ENCODE measurements around the gene PRKCE. TPM values are rescaled to one million over a fixed set of nuclear protein-coding genes. Genes with fewer than 3 reads are reported as not detected.

The PRKCE gene
- total RNA-seq, 1 experiment from 2014 or later, result 10.3 TPM

DNA sequence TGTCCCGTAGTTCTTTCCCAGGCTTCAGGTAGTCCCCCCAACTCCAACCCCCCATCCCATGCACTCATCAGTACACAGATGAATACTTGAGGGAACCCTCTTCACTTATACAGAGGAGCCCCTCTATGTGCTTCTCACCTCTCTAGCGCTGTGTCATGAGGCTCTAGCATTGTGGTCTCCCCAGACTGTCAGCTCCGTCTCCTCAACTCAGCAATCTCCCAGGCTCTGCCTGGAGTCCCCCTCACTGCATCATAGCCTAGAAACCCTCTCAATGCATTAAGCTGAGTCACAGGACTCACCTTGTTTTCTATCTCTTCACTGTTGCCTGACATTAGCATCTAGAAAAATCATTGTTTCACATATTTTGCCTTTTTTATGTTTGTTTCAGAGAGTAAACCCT lies 20.2 kb upstream of the PRKCE start:
- no peak for DNase-seq (ENCODE audit: extremely low read depth, low read depth)

DNA sequence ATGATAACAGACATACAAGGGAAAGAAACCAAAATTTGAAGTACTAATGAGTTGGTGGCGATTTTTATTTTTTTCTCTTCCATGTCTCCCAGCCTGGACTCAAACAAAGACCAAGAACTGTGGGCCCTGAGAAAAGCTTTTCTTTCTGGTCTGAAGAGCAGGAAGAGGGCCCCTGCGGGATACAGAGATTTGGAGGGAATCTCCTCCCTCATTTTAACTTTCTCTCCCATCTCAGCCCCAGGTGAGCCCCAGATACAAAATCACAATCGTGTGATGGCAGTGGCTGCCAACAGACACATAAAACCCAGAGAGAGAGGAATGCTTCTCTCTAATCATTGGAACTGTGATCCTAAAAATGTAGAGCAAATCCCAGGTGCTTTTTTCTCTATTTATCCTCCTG lies 19.5 kb upstream of the PRKCE start:
- no peak for DNase-seq (ENCODE audit: extremely low read depth, low read depth)

DNA sequence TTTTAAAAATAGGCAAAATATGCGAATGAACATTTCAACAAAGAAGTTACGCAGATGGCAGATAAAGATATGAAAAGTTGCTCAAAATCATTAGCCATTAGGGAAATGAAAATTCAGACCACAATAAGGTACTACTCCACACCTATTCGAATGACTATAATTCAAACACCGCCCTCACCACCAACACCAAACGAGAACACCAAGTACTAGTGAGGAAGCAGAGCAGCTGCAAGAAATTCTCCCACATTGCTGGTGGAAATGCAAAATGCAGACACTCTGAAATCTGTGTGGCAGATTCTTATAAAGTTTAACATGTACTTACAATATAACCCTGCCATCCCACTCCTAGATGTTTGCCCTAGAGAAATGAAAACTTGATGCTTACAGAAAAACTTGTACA lies 17.3 kb upstream of the PRKCE start:
- no peak for DNase-seq (ENCODE audit: extremely low read depth, low read depth)

DNA sequence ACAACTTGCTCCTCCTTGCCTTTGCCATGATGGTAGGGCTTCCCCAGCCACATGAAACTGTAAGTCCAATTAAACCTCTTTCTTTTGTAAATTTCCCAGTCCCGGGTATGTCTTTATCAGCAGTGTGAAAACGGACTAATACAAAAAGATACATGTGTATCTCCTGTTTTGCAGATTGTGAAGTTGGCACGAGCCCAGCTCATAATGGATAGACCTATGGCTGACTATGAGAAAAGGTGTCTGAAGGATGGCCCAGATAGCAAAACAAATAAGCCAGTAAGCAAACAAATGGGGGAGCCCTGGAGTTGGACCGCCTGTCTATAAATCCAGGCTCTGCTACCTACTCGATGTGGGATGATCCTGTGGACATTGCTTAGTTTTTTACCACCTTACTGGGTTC lies 15.5 kb upstream of the PRKCE start:
- DNase-seq (ENCODE audit: extremely low read depth, low read depth), result no peak

DNA sequence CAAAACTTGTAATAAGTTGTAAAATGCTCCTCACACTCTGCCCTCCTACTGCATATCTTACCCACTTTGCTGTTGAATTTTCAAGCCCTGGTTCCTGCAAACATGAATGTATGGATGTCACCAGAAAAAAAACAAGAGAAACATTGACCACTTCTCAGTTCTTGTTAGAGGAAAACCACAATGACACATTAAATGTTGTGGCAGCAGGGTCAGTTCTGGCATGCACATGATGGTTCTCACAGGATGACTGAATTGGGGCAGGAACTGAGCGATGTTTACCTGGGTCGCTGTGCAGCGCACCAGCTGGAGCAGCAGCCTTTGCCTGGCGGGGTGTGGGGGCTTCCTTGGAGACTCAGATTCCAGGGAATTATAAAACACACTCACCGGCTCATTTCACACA lies 14.0 kb upstream of the PRKCE start:
- no peak for DNase-seq (ENCODE audit: extremely low read depth, low read depth)

DNA sequence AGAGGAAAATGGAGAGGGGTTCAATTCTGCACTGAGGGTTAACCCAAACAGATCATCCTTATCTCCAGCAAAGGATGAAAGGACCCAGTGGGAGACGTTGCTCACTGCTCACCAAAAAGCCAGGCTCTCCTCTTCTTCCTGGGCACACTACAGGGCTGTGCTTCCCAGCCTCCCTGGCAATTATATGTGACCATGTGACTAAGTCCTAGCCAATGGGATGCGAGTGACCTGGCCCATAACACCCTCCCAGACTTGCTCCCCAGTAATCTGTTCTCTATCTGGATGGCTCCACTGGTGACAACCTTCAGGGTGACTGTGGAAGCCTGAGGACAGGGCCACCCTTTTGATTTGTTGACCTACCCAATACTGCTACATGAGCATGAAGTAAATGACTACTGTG lies 10.9 kb upstream of the PRKCE start:
- no peak for DNase-seq (ENCODE audit: extremely low read depth, low read depth)

DNA sequence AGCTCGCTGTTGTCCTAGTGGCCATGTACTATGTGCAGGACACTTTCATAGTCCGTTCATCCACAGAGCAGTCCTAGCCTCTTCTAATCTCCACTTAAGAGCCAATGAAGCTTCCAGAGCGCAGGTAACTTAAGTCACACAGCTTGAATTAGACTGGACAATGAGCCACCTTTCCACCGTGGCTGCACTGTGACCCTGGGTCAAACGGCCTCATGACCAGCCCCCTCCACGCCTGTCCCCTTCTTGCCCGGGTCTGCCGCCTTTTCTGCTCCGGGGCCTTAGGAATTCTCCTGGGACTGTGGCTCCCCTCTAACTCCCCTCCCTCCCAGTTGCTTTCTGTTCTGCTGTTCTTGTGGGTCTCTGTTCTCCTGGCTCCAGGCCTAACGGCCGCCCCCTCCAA lies 8.4 kb upstream of the PRKCE start:
- no peak for DNase-seq (ENCODE audit: extremely low read depth, low read depth)

DNA sequence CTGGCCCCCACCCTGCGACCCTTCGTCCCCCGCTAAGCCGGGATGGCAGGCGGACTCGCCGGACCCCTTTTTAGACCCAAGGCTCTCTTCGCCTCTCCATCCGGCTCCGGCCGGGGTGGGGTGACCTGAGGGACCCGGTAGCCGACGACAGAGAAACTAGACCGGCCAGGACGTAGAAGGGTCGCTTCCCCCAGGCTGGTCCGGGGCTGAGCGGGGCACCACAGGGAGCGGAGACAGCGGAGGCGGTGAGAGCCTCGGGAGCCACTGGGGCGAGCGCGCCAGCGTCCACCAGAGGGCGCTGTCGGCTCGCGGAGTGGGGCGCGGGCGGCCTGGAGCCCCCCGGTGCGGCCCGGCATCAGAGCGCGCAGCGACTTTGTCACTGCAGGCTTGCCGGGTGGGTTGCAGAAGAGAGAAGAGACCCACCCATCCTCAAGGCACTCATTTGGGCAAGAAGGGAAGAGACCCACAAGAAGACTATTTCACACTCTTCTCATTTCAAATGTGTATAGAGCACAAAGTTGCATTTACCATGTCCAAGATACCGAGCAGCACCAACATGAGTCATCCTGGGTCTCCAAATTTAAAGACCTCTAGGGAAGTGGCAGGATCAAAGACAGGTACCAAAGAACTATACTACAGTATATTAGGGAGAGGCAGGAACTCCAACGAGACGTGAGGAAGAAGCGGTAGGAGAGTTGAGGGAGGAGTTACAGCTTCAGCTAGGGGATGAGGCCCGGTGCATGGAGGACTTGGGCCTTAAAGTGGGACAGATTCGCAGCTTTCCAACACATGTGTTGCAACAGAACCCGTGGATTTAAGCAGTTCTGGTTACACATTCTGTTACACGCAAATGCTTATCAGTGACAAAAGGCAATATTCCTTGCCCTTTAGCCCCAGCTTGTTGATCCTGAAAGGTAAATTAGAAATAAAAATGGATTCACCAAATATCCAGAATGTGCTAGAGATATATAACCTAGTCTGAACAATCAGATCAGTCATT lies 7.6 kb upstream of the PRKCE start:
- peak; percentile 57 for DNase-seq (ENCODE audit: extremely low read depth, low read depth)

DNA sequence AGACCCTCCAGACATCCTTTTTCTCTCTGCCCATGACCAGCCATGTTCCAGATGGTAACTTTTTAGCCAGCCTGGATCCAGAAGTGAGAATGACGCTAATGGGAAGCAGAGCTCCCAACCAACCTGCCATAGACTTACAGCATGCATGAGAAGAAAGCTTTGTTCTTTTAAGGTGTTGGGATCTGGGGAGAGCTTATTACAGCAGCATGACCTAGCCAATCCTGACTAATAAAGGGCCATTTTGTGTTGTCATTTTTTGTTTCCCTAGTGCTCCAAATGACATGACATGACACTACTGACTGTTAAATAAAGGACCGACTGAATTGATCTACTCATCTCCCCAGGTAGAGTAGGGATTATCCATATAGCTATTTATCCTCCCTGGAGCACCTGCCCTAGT lies 5.2 kb upstream of the PRKCE start:
- no peak for DNase-seq (ENCODE audit: extremely low read depth, low read depth)

DNA sequence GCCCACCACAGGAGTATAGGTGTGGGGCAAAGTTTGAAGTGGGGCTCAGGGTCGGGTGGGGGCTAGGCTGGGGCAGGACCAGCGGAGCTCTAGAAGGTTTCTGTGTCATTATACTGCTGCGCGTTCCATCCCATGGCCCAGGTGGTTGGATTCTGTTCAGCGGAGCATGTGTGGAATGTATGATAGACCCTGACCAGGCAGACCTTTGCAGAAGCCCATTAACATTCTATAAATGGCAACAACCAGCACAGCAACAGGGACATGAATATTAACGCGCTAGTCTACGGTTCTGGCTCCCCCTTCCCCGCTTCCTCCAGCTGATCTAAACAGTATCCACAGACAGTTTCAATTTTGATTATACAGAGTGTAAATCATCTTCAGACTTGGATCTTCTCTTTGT lies 4.1 kb upstream of the PRKCE start:
- no peak for DNase-seq (ENCODE audit: extremely low read depth, low read depth)

DNA sequence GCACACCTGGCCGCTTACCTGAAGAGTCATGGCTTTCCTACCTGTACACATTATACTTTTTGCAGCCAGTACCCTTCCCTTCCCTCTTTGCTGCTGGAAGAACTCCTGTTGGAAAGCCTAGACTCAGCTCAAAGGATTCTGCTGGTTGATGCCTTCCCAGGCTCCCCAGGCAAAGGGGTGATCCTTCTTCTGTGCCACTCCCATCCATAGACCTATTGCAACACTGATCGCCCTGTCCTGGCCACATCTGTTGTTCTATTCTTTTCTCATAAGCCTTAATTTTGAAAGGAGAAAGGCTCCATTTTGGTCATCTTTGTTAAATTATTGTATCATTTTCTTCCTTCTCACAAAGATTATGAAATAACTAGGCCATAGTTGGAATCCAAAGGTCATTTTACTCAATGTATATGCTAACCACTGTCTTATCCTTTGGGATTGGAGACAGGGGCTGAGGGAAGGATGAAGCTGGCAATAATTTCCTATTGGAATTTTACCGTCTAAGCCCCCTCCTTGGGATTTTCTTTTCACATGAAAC lies 3.4 kb upstream of the PRKCE start:
- no peak for DNase-seq (ENCODE audit: extremely low read depth, low read depth)

DNA sequence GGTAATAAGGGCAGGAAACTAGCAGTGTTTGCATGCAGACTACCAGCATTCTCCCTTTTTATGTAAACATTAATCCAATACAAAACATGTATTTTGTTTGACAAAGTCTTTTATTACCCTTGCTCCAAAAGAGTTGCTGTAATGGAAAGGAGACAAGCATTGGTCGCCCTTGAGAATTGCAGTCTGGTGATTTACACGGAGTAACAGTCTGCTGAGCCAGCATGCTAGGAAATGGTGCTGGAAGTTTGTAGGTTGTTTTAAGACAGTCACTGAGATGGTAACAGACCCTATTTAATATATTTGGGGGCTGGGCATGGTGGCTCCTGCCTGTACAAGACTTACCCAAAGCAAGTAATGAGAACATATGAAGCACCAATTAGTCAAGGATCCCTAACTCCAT lies 2.8 kb upstream of the PRKCE start:
- no peak for DNase-seq (ENCODE audit: extremely low read depth, low read depth)

DNA sequence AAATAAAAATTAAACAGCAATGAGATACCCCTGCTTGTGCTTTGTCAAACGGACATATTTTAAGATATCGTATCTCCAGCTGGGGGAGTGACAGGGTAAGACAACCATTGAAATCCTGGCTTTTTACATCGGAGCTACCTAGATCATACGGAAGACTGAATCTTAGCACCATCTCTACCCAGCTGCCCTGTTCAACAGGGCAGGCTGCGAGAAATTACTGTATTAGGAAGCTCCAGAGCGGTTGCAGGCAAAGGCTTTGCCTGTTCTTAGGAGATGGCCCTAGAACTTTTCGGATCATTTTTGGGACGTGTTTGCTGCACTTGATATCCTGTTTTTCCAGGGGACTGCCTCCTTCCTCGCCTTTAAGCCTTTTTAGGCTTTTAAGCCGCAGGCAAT lies 2.0 kb upstream of the PRKCE start:
- no peak for DNase-seq (ENCODE audit: extremely low read depth, low read depth)

DNA sequence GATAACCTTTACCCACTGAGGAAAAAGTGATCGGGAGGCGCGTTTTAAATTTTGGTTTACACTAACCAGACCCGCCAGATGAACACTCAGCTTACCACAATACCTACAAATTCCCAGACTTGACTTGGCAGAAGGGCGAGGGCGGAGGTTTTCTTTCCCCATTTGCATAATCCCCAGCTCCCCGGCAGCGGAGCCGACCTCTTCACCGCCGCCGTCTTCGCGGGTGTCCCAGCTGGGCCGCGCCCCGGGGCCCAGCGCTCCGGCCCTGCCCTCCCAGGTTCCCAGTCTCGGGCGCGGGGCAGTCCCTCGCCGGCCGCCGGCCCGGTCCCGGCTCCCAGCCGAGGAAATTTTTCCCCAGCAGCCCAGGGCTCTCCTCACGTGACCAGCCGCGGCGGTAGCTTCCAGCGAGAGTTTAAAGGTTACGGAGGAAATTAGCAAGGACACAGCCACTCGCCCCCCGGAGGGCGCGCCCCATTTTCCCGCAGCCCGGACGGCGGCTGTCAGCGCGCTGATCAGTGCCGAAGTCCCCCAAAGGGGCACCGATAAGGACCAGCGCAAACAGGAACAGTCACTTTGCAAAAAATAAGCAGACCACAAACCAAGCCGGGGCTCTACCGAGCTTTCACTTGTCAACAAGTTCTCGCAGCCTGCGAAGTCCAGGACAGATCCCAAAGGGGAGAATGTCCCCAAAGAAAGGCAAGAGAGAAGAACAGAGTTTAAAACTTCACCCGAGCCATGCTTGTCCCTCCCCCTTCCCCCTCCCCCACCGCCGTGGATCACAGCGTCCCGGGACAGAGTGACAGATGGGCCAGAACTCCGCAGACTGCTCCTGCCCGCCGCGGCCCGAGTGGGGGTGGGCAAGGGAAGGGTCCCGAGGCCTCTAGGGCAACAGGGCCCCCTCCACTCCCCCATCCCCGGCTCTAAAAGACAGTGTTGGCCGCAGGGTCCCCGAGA lies 1.3 kb upstream of the PRKCE start:
- peak; percentile 26 for DNase-seq (ENCODE audit: extremely low read depth, low read depth)

DNA sequence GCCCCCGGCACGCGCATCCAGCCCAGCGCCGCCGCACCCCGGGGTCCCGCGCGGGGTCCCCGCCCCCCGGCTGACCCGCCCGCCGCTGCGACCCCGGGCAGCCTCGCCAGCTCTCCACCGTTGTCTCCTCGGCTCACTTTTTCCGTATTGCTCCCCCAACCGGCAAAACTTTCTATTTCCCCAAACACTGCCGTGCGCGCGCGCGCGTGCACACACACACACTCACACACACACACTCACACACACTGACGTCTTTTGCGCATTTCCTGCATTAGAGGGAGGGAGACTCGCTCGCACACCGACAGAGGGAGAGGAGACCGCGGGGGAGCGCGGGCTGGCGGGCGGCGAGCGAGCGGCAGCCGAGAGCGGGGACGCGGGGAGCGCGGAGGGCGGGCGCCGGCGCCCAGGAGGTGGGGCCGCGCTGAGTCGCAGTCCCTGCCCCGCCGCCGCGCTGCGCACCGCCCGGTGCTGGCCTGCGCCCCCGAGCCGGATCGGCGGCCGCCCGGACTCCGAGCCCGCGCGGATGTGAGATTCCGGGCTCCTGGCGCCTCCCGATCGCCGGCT lies 542 bp upstream of the PRKCE start:
- peak; percentile 94 for DNase-seq (ENCODE audit: extremely low read depth, low read depth)

DNA sequence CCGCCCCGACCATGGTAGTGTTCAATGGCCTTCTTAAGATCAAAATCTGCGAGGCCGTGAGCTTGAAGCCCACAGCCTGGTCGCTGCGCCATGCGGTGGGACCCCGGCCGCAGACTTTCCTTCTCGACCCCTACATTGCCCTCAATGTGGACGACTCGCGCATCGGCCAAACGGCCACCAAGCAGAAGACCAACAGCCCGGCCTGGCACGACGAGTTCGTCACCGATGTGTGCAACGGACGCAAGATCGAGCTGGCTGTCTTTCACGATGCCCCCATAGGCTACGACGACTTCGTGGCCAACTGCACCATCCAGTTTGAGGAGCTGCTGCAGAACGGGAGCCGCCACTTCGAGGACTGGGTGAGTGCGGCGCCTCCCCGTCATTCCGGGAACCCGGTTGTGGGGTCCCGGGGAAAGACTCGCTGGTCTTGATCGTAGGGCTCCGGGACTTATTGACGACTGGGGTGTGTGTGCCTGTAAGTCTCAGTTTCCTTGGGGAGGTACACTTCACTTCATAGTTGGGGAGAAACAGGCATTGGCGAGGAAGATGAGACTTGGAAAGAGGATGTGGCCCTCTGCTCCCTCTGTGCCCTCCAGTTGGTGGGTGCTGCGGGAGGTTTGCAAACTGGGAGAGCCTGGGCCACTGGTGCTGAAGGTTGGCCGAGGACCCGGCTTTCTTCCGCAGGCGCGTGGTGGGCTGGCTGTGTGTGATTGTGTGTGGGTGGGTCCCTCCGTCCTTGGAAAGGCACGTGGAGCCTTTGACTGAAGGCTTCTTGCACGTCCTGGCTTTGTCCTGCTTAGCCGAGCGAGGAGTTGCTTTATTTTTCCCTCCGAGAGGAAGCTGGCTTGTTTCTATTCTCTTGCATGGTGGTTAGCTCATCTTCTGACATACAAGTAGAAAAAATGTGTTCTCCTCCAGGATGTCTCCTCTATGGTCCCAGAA lies 886 bp downstream of the PRKCE start:
- no peak for DNase-seq (ENCODE audit: extremely low read depth, low read depth)

DNA sequence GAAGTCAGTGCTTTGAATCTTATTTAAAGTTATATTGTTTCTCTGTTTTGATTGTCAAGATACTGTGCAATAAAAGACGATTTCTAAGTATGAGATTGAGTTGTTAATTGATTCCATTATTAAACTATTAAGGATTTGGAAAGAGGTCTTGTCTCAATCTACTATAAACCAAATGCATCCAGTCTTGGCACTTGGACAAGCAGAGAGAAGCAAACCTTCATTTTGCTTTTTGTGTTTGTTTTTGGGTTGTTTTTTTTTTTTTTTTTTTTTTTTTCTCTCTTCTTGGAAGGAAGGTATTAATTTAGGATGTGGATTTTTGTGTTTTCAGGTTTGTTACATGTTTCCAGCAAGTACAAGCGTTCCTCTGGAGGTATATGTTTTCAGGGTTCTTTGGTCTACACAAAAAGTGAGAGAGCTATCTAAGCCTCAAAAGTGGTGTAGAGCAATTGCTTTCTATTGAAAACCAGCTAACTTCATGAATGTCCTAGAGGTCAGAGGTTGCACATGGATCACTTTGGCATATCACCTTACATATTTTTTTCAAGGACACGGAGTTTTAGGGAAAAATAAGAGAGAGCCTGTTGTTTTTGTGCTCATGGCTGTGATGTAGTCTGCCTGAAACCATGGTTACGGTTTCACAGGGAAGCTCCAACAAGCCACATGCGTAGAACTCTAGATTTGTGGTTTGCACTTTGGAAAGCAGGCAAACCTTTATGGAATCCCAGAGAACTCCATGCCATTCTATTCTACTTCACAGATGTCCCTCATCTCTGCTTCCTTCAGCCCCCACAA lies 1.8 kb downstream of the PRKCE start:
- no peak for DNase-seq (ENCODE audit: extremely low read depth, low read depth)

DNA sequence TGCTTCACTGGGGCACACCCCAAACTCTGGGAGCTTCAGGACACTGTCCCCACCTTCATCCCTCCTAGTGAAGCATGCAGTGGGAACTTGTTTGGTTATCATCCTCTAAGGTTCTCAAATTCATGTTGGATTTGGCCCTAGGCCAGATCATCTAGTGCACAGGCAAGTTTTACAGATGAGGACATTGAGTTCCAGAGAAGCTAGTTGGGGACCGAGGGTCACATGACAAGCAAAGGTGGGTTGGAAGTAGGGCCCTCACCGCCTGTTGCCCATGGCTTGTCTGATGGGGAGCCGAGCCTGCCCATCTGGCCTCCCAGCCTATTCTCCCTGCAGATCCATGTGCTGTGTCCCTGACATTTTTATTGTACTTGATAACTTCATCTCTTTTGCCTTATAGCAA lies 2.8 kb downstream of the PRKCE start:
- DNase-seq (ENCODE audit: extremely low read depth, low read depth), result no peak

DNA sequence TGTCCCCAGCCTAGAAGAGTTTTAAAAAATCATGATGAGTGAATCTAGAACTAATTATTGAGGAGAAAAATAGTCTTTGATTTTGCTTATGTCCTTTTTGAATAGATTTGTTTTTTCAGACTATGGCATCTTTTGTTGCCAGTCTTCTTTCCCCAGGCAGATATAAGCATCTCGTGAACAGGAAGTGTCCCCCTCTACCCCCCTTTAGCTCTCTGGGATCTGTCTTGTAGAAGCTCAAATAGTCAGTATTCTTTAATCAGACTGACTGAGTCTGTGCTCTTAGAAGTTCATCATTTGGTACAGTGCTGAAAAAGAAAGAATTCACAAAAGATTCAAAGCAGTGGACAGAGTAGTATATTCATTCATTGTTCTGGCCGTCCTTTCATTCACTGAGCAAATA lies 10.4 kb downstream of the PRKCE start:
- no peak for DNase-seq (ENCODE audit: extremely low read depth, low read depth)

All from NCI-H460 (cell line).